Heart left ventricle (tissue), 16 donors: ENCODE results near the gene SP6. TPM values are rescaled to one million over a fixed set of nuclear protein-coding genes. Genes with fewer than 3 reads are reported as not detected.

Experiments
- ATAC-seq, 4 donors: fragments of 200-7000 bp; cut with Tn5 transposase; one replicate each; pipeline ENCODE4 v1.9.1; 2020 to 2022; ENCODE audit warnings: moderate library complexity in 4 of 4, mild to moderate bottlenecking in 3 of 4, moderate number of reproducible peaks in 1 of 4
- DNase-seq, 5 donors: peaks; one replicate each; pipeline ENCODE4 v3.0.0-alpha.2; 2020
- H3K27ac ChIP-seq, 12 donors: fragments of 200-600 bp; sonication (generic) in 4 of 12; one replicate each; pipeline versions ENCODE4 v1.5.0 to v1.8.0; 2016 to 2022; ENCODE audit warnings: mild to moderate bottlenecking in 2 of 12
- H3K27me3 ChIP-seq, 9 donors: fragments of 200-600 bp; sonication (generic) in 2 of 9; one replicate each; pipeline versions ENCODE4 v1.5.1 to v1.8.0; 2016 to 2022; ENCODE audit warnings: mild to moderate bottlenecking in 3 of 9
- H3K36me3 ChIP-seq, 9 donors: fragments of 200-600 bp; sonication (generic) in 2 of 9; one replicate each; pipeline versions ENCODE4 v1.5.0 to v1.8.0; 2018 to 2022; ENCODE audit warnings: mild to moderate bottlenecking in 2 of 9
- H3K4me1 ChIP-seq, 12 donors: fragments of 200-600 bp; sonication (generic) in 4 of 12; one replicate each; pipeline versions ENCODE4 v1.5.0 to v1.8.0; 2016 to 2022; ENCODE audit warnings: mild to moderate bottlenecking in 3 of 12
- H3K4me3 ChIP-seq, 12 donors: fragments of 200-600 bp; sonication (generic) in 4 of 12; one replicate each; pipeline versions ENCODE4 v1.5.0 to v1.8.0; 2017 to 2022; ENCODE audit warnings: mild to moderate bottlenecking in 9 of 12, moderate library complexity in 4 of 12
- H3K9me3 ChIP-seq, 12 donors: fragments of 200-600 bp; sonication (generic) in 4 of 12; one replicate each; pipeline versions ENCODE4 v1.5.0 to v1.8.0; 2016 to 2022; ENCODE audit warnings: mild to moderate bottlenecking in 1 of 12
- POLR2A ChIP-seq, 2 donors: fragments of 450-650 bp; IDR thresholded peaks; one replicate each; pipeline ENCODE4 v1.6.1; 2017; ENCODE audit warnings: antibody characterized with exemption in 2 of 2, mild to moderate bottlenecking in 2 of 2, moderate library complexity in 2 of 2
- WGBS, 4 donors: extraction: QIAGEN DNeasy Blood & Tissue Kit in 2 of 4; methylation state at CpG; one replicate each; pipeline versions ENCODE4 v1.1.5 to v1.1.7; 2013 to 2018; 5-methylcytosine and 5-hydroxymethylcytosine counted together
- intact Hi-C, 10 donors: fragments of 100-400 bp; cut with DNase I; formaldehyde crosslinking; loops; one replicate each; pipeline versions ENCODE4 v1.11.1 to v1.14.2; 2022
- polyA plus RNA-seq, 2 donors: library from polyadenylated mRNA; stranded (reverse); fragments of 200-250 nt; gene quantifications; one replicate each; pipeline ENCODE4 v1.2.3, GENCODE V29; 2013
- total RNA-seq, 9 donors: library from RNA; depleted of rRNA in 2 of 9; stranded (reverse); fragments of >200 nt in 2 of 9; fragmentation: NEBNext Ultra II Directional in 3 of 9; extraction: Animal tissue kit (Norgen Biotek cat#: 25700) in 3 of 9; gene quantifications; one replicate each; pipeline versions ENCODE4 v1.1.0 to v1.2.4, GENCODE V29; 2016 to 2023
- TF ChIP-seq, protein P1 (sequence below), 12 donors: fragments of 200-600 bp; sonication (generic) in 4 of 12; IDR thresholded peaks; one replicate each; pipeline versions ENCODE4 v1.5.0 to v1.8.0; 2018 to 2022; ENCODE audit warnings: antibody characterized with exemption in 12 of 12, mild to moderate bottlenecking in 5 of 12
- donor health status: ischemic (EF 13 %, LVEDD 7.1; RV severe dilation, severe dysfunction).
- donor health status: healthy with polysubstance abuse.
- donor health status: DM: no; HTN: yes; CAD: no.
- donor health status: DM: no; HTN: no; CAD: no.
- donor health status: ischemic (EF 25% LVEDD 6.9; RV normal size, moderate dysfunction).
- donor health status: ischemic (EF 25% LVEDD 5.7; RV mildly dilated, moderate dysfunction).
- donor health status: healthy.
- donor health status: DM: yes; HTN: yes; CAD: no.
- donor health status: ischemic (EF 35%, LVEDD 5.7; RV mildly dilated, moderate dysfunction).
- donor health status: nonischemic (EF 11% LVEDD 7.7; RV severe dilation, severe dysfunction).
- donor health status: DM: yes; HTN: yes; CAD: no.
- donor health status: PGD.
- donor health status: ischemic (EF 29% LVEDD 5.4; RV normal size, mild dysfunction).
- donor health status: nonischemic (EF 23%, LVEDD 6.1; RV moderate dilation, normal function).

The SP6 gene
- total and polyA plus RNA-seq, 11 donors, result 0.12 to 2.5 (median 0.32) TPM; not detected in 2

DNA sequence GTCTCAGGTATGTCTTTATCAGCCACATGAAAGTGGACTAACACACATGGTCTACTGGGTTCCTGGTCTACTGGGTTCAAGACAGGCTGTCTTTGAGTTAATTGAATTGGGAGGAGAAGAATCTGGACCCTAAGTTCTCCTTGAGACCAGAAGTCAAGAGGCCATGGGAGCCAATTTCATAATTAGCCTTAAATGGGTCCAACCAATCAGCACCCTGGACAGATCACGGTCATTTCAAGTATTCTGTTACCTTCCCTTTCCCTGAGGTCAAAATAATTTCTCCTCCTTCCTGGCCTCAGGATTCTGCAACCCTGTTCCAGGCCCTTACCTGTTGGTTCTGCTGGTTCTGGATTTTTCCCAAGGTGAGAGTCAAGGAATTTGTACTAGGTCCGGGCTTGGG is 53.2 kb downstream of the SP6 start:
- intact Hi-C loops, result loop anchor here in 3 of 10 donors (10.0 kb wide), 3 partner anchors 93 to 133 kb away; partner anchors contain the start of gene TBKBP1 (in 1 of the 3)
- ATAC-seq (no peak), DNase-seq (no peak)
- Histone ChIP-seq H3K9me3 (no peaks in the 10 kb centered on the region), H3K4me3 (no peak overlapping the region), H3K27me3 (peaks cover 0 to 39% (median 21%) of the 10 kb centered on the region in 9 donors), H3K4me1 (no peaks in the 10 kb centered on the region), H3K36me3 (no peaks in the 10 kb centered on the region), H3K27ac (no peak overlapping the region)
- TF ChIP-seq, protein P1, sequence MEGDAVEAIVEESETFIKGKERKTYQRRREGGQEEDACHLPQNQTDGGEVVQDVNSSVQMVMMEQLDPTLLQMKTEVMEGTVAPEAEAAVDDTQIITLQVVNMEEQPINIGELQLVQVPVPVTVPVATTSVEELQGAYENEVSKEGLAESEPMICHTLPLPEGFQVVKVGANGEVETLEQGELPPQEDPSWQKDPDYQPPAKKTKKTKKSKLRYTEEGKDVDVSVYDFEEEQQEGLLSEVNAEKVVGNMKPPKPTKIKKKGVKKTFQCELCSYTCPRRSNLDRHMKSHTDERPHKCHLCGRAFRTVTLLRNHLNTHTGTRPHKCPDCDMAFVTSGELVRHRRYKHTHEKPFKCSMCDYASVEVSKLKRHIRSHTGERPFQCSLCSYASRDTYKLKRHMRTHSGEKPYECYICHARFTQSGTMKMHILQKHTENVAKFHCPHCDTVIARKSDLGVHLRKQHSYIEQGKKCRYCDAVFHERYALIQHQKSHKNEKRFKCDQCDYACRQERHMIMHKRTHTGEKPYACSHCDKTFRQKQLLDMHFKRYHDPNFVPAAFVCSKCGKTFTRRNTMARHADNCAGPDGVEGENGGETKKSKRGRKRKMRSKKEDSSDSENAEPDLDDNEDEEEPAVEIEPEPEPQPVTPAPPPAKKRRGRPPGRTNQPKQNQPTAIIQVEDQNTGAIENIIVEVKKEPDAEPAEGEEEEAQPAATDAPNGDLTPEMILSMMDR (IDR thresholded peaks at IDR 0.05), result no peak
- TF ChIP-seq POLR2A (IDR thresholded peaks at IDR 0.05), result no peak
- WGBS, 4 donors, result 47 to 61% (median 52%) methylated on average over 2 of the region's 2 CpGs

Other genes starting within 250 kb of the SP6 start
- 100 to 1,000 TPM; 118 to 236 (median 192) TPM for gene KPNB1, start 201.2 kb downstream of the SP6 start, total RNA-seq
- gene KPNB1, start 201.2 kb downstream of the SP6 start, polyA plus RNA-seq, result 100 to 1,000 TPM in 1 of 2 donors, 10 to 100 TPM in 1; 30.7 to 136 TPM
- 10 to 100 TPM; 11.3 to 24.8 (median 12.0) TPM for gene TBKBP1, start 157.0 kb downstream of the SP6 start, total RNA-seq
- gene TBKBP1, start 157.0 kb downstream of the SP6 start, polyA plus RNA-seq, result 10 to 100 TPM; 14.8 to 23.8 TPM
- gene TBX21, start 117.9 kb downstream of the SP6 start, total RNA-seq, result 1 to 10 TPM in 1 of 9 donors, under 1 TPM in 6, not detected in 2; 0.09 to 3.2 (median 0.28) TPM
- gene TBX21, start 117.9 kb downstream of the SP6 start, polyA plus RNA-seq, result under 1 TPM; 0.07 to 0.15 TPM
- gene OSBPL7, start 29.4 kb downstream of the SP6 start, total RNA-seq, result 1 to 10 TPM; 1.5 to 7.4 (median 5.8) TPM
- gene OSBPL7, start 29.4 kb downstream of the SP6 start, polyA plus RNA-seq, result 1 to 10 TPM; 3.0 to 5.2 TPM
- 10 to 100 TPM; 45.8 to 79.2 (median 63.2) TPM for gene MRPL10, start 19.6 kb downstream of the SP6 start, total RNA-seq
- 10 to 100 TPM; 43.8 to 64.5 TPM for gene MRPL10, start 19.6 kb downstream of the SP6 start, polyA plus RNA-seq
- gene LRRC46, start 19.5 kb downstream of the SP6 start, total RNA-seq, result under 1 TPM in 7 of 9 donors, not detected in 2; 0.22 to 0.44 (median 0.35) TPM
- under 1 TPM; 0.17 to 0.23 TPM for gene LRRC46, start 19.5 kb downstream of the SP6 start, polyA plus RNA-seq
- gene SCRN2, start 9.9 kb downstream of the SP6 start, total RNA-seq, result 10 to 100 TPM; 29.4 to 42.9 (median 33.9) TPM
- gene SCRN2, start 9.9 kb downstream of the SP6 start, polyA plus RNA-seq, result 10 to 100 TPM; 17.5 to 58.5 TPM
- gene SP2, start 45.1 kb upstream of the SP6 start, total RNA-seq, result 10 to 100 TPM; 11.1 to 21.2 (median 16.7) TPM
- 10 to 100 TPM in 1 of 2 donors, 1 to 10 TPM in 1; 4.1 to 15.8 TPM for gene SP2, start 45.1 kb upstream of the SP6 start, polyA plus RNA-seq
- 10 to 100 TPM; 24.2 to 45.0 (median 36.1) TPM for gene PNPO, start 90.4 kb upstream of the SP6 start, total RNA-seq
- 10 to 100 TPM; 12.6 to 16.1 TPM for gene PNPO, start 90.4 kb upstream of the SP6 start, polyA plus RNA-seq
- 1 to 10 TPM in 1 of 9 donors, not detected in 8; 2.7 TPM for gene PRR15L, start 106.7 kb upstream of the SP6 start, total RNA-seq
- gene PRR15L, start 106.7 kb upstream of the SP6 start, polyA plus RNA-seq, result under 1 TPM in 1 of 2 donors, not detected in 1; 0.04 TPM
- gene CDK5RAP3, start 120.0 kb upstream of the SP6 start, total RNA-seq, result 10 to 100 TPM; 41.2 to 80.9 (median 53.6) TPM
- 10 to 100 TPM; 53.8 to 56.6 TPM for gene CDK5RAP3, start 120.0 kb upstream of the SP6 start, polyA plus RNA-seq
- gene COPZ2, start 186.6 kb upstream of the SP6 start, total RNA-seq, result 10 to 100 TPM; 35.4 to 64.3 (median 54.8) TPM
- 10 to 100 TPM; 13.2 to 48.2 TPM for gene COPZ2, start 186.6 kb upstream of the SP6 start, polyA plus RNA-seq
- 1,000 to 10,000 TPM in 1 of 9 donors, 100 to 1,000 TPM in 8; 375 to 1,055 (median 606) TPM for gene NFE2L1, start 197.2 kb upstream of the SP6 start, total RNA-seq
- gene NFE2L1, start 197.2 kb upstream of the SP6 start, polyA plus RNA-seq, result 100 to 1,000 TPM; 254 to 385 TPM